GM12878 (cell line): ENCODE measurements around the gene NRSN2. TPM values are rescaled to one million over a fixed set of nuclear protein-coding genes. Genes with fewer than 3 reads are reported as not detected.
"Not testable (repeated sequence)": the region's sequence is repeated elsewhere in the genome, so short reads cannot be mapped to it uniquely, and the experiment has no call there.

Experiments used
- ATAC-seq: fragments of 200-7000 bp; cut with Tn5 transposase; 3 replicates; pipeline ENCODE4 v1.9.1; 2020; ENCODE audit warnings: mild to moderate bottlenecking, moderate library complexity
- BruUV-seq: library from RNA; stranded (reverse); fragments of 400-500 nt; replicated peaks from 2 replicates; lab custom pipeline; 2021; lab: Mats Ljungman, UMichigan
- CTCF ChIA-PET: fragments of 300-600 bp; sonication (Branson Sonifier 250); formaldehyde crosslinking; extraction: SDS; loops from one replicate; lab custom pipeline; 2021; ENCODE audit warnings: inconsistent platforms; lab: Yijun Ruan, JAX
- POLR2A ChIA-PET: fragments of 350-600 bp; formaldehyde crosslinking; extraction: SDS; loops from one replicate; lab custom pipeline; 2021; ENCODE audit warnings: inconsistent platforms; lab: Charles Lee
- RAD21 ChIA-PET: fragments of 300-600 bp; sonication (Branson Sonifier 250); formaldehyde crosslinking; loops from one replicate; lab custom pipeline; 2023; ENCODE audit warnings: antibody characterized with exemption; ENCODE audit not compliant: unreplicated experiment; lab: Charles Lee
- SMC1A ChIA-PET: fragments of 300-600 bp; sonication (Branson Sonifier 250); formaldehyde crosslinking; loops from one replicate; lab custom pipeline; 2023; ENCODE audit not compliant: unreplicated experiment, uncharacterized antibody; lab: Charles Lee
- DNase-seq: peaks from one replicate; pipeline ENCODE4 v3.0.0-alpha.2; 2011; ENCODE audit warnings: low read depth, low spot score
- FAIRE-seq: peaks from 3 replicates; lab custom pipeline; 2011; peaks lifted over from hg19 to GRCh38; lab: Jason Lieb, UNC
- H2AFZ ChIP-seq: 2 replicates; pipeline ENCODE4 v1.6.0; 2011; ENCODE audit warnings: low read depth, low read length, control low read depth; ENCODE audit not compliant: control insufficient read depth
- H3K27ac ChIP-seq: 2 replicates; pipeline ENCODE4 v1.5.1; 2011; ENCODE audit warnings: control low read depth; ENCODE audit not compliant: control insufficient read depth, insufficient read depth
- H3K27me3 ChIP-seq, 2 experiments: replicated peaks in 1 of 2; 2 replicates each; pipeline versions ENCODE4 v1.6.0 to v1.6.1; 2011; ENCODE audit warnings: low read length in 1 of 2; ENCODE audit not compliant: control insufficient read depth in 2 of 2, insufficient read depth in 2 of 2
- H3K36me3 ChIP-seq, 2 experiments: 2 replicates each; pipeline ENCODE4 v1.5.1; 2011; ENCODE audit warnings: low read length in 1 of 2; ENCODE audit not compliant: control insufficient read depth in 2 of 2, insufficient read depth in 2 of 2
- H3K4me1 ChIP-seq: 2 replicates; pipeline ENCODE4 v1.6.1; 2011; ENCODE audit warnings: mild to moderate bottlenecking, low read length, moderate library complexity, mixed read lengths; ENCODE audit not compliant: control insufficient read depth, insufficient read depth
- H3K4me2 ChIP-seq: 2 replicates; pipeline ENCODE4 v1.6.0; 2011; ENCODE audit warnings: control low read depth; ENCODE audit not compliant: control insufficient read depth, insufficient read depth
- H3K4me3 ChIP-seq: fragments of 200-600 bp; sonication (generic); 2 replicates; pipeline ENCODE4 v1.5.1; 2016
- H3K79me2 ChIP-seq: 2 replicates; pipeline ENCODE4 v1.6.0; 2011; ENCODE audit warnings: low read length; ENCODE audit not compliant: control insufficient read depth, insufficient read depth
- H3K9ac ChIP-seq: 2 replicates; pipeline ENCODE4 v1.8.0; 2011; ENCODE audit warnings: low read length, control low read depth, mixed read lengths; ENCODE audit not compliant: control insufficient read depth, insufficient read depth
- H3K9me3 ChIP-seq: replicated peaks from 3 replicates; pipeline ENCODE4 v1.5.1; 2011; ENCODE audit warnings: mild to moderate bottlenecking, low read length; ENCODE audit not compliant: control insufficient read depth, insufficient read depth
- H4K20me1 ChIP-seq: 2 replicates; pipeline ENCODE4 v1.6.0; 2011; ENCODE audit not compliant: control insufficient read depth, insufficient read depth
- RAD51 ChIP-seq: fragments of 450-650 bp; IDR thresholded peaks from 2 replicates; pipeline ENCODE4 v1.6.1; 2016; ENCODE audit warnings: moderate library complexity, mild to moderate bottlenecking, inconsistent platforms
- WGBS: methylation state at CpG from one replicate; pipeline ENCODE4 v1.1.6; 2016; ENCODE audit warnings: low lambda C conversion rate; ENCODE audit not compliant: insufficient replicate concordance, insufficient coverage; ENCODE audit errors: missing lambda C conversion rate; 5-methylcytosine and 5-hydroxymethylcytosine counted together
- in situ Hi-C: fragments of 300-500 bp; cut with MboI; formaldehyde crosslinking; loops from 9 replicates; pipeline ENCODE4 v1.14.3; 2018; ENCODE audit warnings: mixed read lengths
- intact Hi-C: fragments of 100-400 bp; cut with micrococcal nuclease; formaldehyde crosslinking; loops from one replicate; pipeline ENCODE4 v1.14.2; 2022; ENCODE audit not compliant: unreplicated experiment
- polyA plus RNA-seq, 11 experiments: library from polyadenylated mRNA; depleted of rRNA in 4 of 11; unstranded in 6 of 11; stranded (reverse) in 5 of 11; fragments of >200 nt; fragmentation: Nextera tagmentation in 4 of 11; fragmentation: Illumina TruSeq in 1 of 11; extraction: Ambion mirVana in 4 of 11; extraction: Trizol in 1 of 11; gene quantifications; 1 replicate in 1 of 11; 2 replicates in 10 of 11; pipeline versions ENCODE4 v1.2.1 to v1.2.3, GENCODE V29; 2011 to 2016; ENCODE audit warnings: inconsistent platforms in 2 of 11, missing spikeins in 2 of 11, low read depth in 1 of 11
- total RNA-seq, 4 experiments: library from RNA; depleted of rRNA in 3 of 4; stranded (reverse); fragments of >200 nt in 3 of 4; fragmentation: Illumina TruSeq in 1 of 4; extraction: Trizol in 1 of 4; gene quantifications; 2 replicates each; pipeline versions ENCODE4 v1.2.1 to v1.2.3, GENCODE V29; 2013 to 2021

NRSN2 gene
- total and polyA plus RNA-seq, 10 of the 15 experiments (the other 5 are each of a cell fraction or from before 2014, with no cell fraction given) = 6.2 to 32.4 (median 13.0) TPM

- RAD21 ChIA-PET = no interaction called here
- Histone ChIP-seq H3K36me3 (peaks cover 4 to 10% of the 10 kb centered on the region in 2 experiments; a peak in 3 of 4 replicates), H4K20me1 (no peaks in the 10 kb centered on the region), H2AFZ (no peak overlapping the region), H3K9me3 (no peaks in the 10 kb centered on the region), H3K79me2 (peaks cover 16% of the 10 kb centered on the region), H3K4me1 (peaks cover 6% of the 10 kb centered on the region), H3K4me2 (no peak overlapping the region), H3K4me3 (no peak overlapping the region), H3K27me3 (no peaks in the 10 kb centered on the region), H3K9ac (no peak overlapping the region), H3K27ac (no peak overlapping the region)
- POLR2A ChIA-PET = interaction anchor here (1.1 to 1.3 kb wide), 2 partner anchors 14 to 99 kb away, joined by 3 read pairs; no protein-coding TSS in a partner anchor
- FAIRE-seq (no peak), ATAC-seq (no peak), DNase-seq (no peak)
- BruUV-seq = no TSS peak
- in situ Hi-C loops (no loop called here), intact Hi-C loops (no loop called here)
- TF ChIP-seq RAD51 = no peak
- 90% methylated on average over 5 of the region's 5 CpGs for WGBS
- SMC1A ChIA-PET = interaction anchor here (1.8 kb wide), 1 partner anchor 93 kb away, joined by 4 read pairs; no protein-coding TSS in a partner anchor
- CTCF ChIA-PET = interaction anchor here (1.2 to 1.3 kb wide), 2 partner anchors 22 to 24 kb away, joined by 3 read pairs; no protein-coding TSS in a partner anchor
Measured at GRCh38 chr20:385448-385847, 38.5 kb downstream of the NRSN2 start.

GRCh38 chr20:386634-387033 is 39.7 kb downstream of the NRSN2 start:
- H3K79me2 ChIP-seq = peaks cover 12% of the 10 kb centered on the region
- H4K20me1 ChIP-seq = not testable (repeated sequence)

More at GRCh38 chr20:386634-387033, 39.7 kb downstream of the NRSN2 start:
- H3K4me2 ChIP-seq, ATAC-seq, H3K27me3 ChIP-seq, H3K9me3 ChIP-seq, H3K9ac ChIP-seq, FAIRE-seq, H3K4me1 ChIP-seq, POLR2A ChIA-PET, in situ Hi-C loops, RAD21 ChIA-PET, H3K27ac ChIP-seq, H2AFZ ChIP-seq, CTCF ChIA-PET, BruUV-seq, H3K4me3 ChIP-seq, intact Hi-C loops, DNase-seq: not testable (repeated sequence)
- H3K36me3 ChIP-seq = peaks cover 4 to 17% of the 10 kb centered on the region in 2 experiments; a peak in 3 of 4 replicates
- SMC1A ChIA-PET = interaction anchor here (0.7 kb wide), 1 partner anchor 25 kb away, joined by 3 read pairs; no protein-coding TSS in a partner anchor
- WGBS = 99% methylated on average over 8 of the region's 8 CpGs
